GM12865 (cell line): ENCODE results near the gene MAPK8IP1.
A peak's percentile ranks its signal among the peaks of the same experiment; 100 is the strongest.

ENCODE experiments used
- DNase-seq: peaks from one replicate; pipeline ENCODE4 v3.0.0; 2010; ENCODE audit warnings: low read depth
- H3K4me3 ChIP-seq: 2 replicates; pipeline ENCODE4 v1.5.1; 2011; ENCODE audit warnings: mild to moderate bottlenecking, low read depth, low read length, control low read depth
- CTCF ChIP-seq: IDR thresholded peaks from 2 replicates; pipeline ENCODE4 v1.5.1; 2011; ENCODE audit warnings: low read length, control low read depth, low read depth, inconsistent platforms; ENCODE audit not compliant: insufficient read depth; ENCODE audit errors: missing control alignments

MAPK8IP1 gene

DNA sequence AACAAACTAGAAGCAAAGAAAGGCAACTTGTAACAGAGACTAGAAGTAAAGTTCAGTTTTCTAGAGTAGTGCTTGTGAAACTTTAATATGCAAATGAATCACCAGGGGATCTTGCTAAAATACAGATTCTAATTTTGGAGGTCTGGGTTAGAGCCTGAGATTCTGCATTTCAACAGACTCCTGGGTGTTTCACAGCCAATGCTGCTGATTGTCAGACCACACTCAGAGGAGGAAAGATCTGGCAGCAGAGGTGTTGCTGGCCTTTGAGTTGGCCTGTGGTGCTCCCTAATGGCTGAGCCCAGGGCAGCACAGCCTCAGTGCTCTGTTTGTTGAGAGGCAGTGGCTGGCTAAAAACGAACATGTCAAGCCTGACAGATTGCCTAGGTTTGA lies 32.7 kb upstream of the MAPK8IP1 start:
- peak; percentile 58 for DNase-seq
- TF ChIP-seq CTCF, result peak; percentile 21
- H3K4me3 ChIP-seq, result no peak overlapping the region

- TF ChIP-seq CTCF, result no peak
- H3K4me3 ChIP-seq, result no peak overlapping the region
- no peak for DNase-seq
These were observed 31.9 kb upstream of the MAPK8IP1 start for GRCh38 chr11:45853332-45854219.

DNA sequence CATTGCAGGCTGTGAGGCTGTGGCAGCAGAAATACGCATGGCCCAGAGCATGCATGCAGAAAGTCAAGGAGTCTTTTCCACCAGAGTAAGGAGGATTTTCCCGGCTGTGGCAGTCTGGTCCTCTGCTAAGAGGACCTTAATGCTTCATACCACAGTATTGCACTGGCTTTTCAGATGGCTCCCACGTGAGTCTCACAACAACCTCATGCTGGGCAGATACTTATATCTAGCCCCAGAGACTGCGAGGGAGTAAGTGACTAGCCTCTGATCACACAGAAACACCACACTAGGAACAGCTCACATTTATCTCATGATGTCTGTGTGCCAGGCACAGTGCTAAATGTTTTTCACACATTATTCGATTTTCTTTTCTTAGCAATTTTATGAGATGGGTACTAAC lies 30.1 kb upstream of the MAPK8IP1 start:
- TF ChIP-seq CTCF, result no peak
- DNase-seq, result no peak
- no peak overlapping the region for H3K4me3 ChIP-seq

- no peak for DNase-seq
- TF ChIP-seq CTCF, result no peak
- H3K4me3 ChIP-seq, result no peak overlapping the region
These were observed 29.4 kb upstream of the MAPK8IP1 start for GRCh38 chr11:45856044-45856468.

- no peak overlapping the region for H3K4me3 ChIP-seq
- DNase-seq, result no peak
These were observed 27.4 kb upstream of the MAPK8IP1 start for GRCh38 chr11:45857961-45858474.

DNA sequence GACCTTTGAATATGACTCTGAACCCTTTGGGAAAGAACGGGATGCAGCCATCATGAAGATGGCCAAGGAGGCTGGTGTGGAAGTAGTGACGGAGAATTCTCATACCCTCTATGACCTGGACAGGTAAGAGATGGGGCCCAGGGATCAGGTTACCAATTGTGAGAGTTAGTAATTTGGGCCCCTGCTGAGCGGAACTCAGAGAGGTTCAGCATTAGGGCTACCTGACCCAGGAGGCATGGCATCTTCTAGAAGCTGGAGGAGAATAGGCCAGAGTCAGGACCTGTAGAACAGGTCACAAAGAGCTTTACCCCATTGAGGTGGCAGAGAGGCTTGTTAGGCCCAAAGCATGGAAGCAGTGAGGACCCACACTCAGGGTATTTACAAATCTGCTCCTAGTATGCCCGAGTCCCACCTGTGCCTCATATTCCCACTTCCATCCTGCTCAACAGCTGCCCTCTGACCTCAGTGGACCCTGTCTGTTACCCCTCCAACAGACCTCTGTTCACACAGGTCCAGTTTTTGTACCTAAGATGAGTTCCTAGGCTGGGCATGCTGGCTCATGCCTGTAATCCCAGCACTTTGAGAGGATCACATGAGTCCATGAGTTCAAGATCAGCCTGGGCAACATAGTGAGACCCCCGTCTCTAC lies 26.6 kb upstream of the MAPK8IP1 start:
- TF ChIP-seq CTCF, result no peak
- H3K4me3 ChIP-seq, result no peak overlapping the region
- no peak for DNase-seq

More at GRCh38 chr11:45857961-45858474, 27.4 kb upstream of the MAPK8IP1 start:
- no peak for TF ChIP-seq CTCF
